ENCODE measurements around the gene MAP3K14.
A peak's percentile ranks its signal among the peaks of the same experiment; 100 is the strongest.
"Not testable (repeated sequence)": the region's sequence is repeated elsewhere in the genome, so short reads cannot be mapped to it uniquely, and the experiment has no call there.

MAP3K14 gene

GRCh38 chr17:45302220-45302619 is 14.6 kb downstream of the MAP3K14 start:
- FAIRE-seq; DNase-seq (ENCODE audit: low spot score): not testable (repeated sequence)

- no peak for DNase-seq (ENCODE audit: low spot score)
- no peak for FAIRE-seq
Measured at GRCh38 chr17:45301674-45302073, 15.1 kb downstream of the MAP3K14 start.

- FAIRE-seq = no peak
Measured at GRCh38 chr17:45300060-45300751, 16.6 kb downstream of the MAP3K14 start.

GRCh38 chr17:45299361-45299760 is 17.5 kb downstream of the MAP3K14 start:
- DNase-seq (ENCODE audit: low spot score) = no peak
- no peak for FAIRE-seq

More at GRCh38 chr17:45300060-45300751, 16.6 kb downstream of the MAP3K14 start:
- DNase-seq (ENCODE audit: low spot score) = no peak

GRCh38 chr17:45298546-45299285 is 18.1 kb downstream of the MAP3K14 start:
- no peak for DNase-seq (ENCODE audit: low spot score)
- FAIRE-seq = no peak

GRCh38 chr17:45296833-45297124 is 20.0 kb downstream of the MAP3K14 start:
- FAIRE-seq (no peak), DNase-seq (ENCODE audit: low spot score) (no peak)

GRCh38 chr17:45296003-45296832 is 20.6 kb downstream of the MAP3K14 start:
- FAIRE-seq (no peak), DNase-seq (ENCODE audit: low spot score) (no peak)

GRCh38 chr17:45294506-45294905 is 22.3 kb downstream of the MAP3K14 start:
- FAIRE-seq (no peak), DNase-seq (ENCODE audit: low spot score) (no peak)

- FAIRE-seq (peak; percentile 35), DNase-seq (ENCODE audit: low spot score) (peak; percentile 87)
Measured at GRCh38 chr17:45293413-45294211, 23.2 kb downstream of the MAP3K14 start.

GRCh38 chr17:45292696-45293412 is 24.0 kb downstream of the MAP3K14 start:
- FAIRE-seq (no peak), DNase-seq (ENCODE audit: low spot score) (no peak)

GRCh38 chr17:45291171-45291805 is 25.5 kb downstream of the MAP3K14 start:
- no peak for FAIRE-seq
- no peak for DNase-seq (ENCODE audit: low spot score)

GRCh38 chr17:45290269-45290765 is 26.5 kb downstream of the MAP3K14 start:
- DNase-seq (ENCODE audit: low spot score) (no peak), FAIRE-seq (no peak)

- no peak for DNase-seq (ENCODE audit: low spot score)
- FAIRE-seq = no peak
Measured at GRCh38 chr17:45289301-45290268, 27.2 kb downstream of the MAP3K14 start.

GRCh38 chr17:45288825-45289224 is 28.0 kb downstream of the MAP3K14 start:
- FAIRE-seq (no peak), DNase-seq (ENCODE audit: low spot score) (no peak)

- FAIRE-seq = no peak
- DNase-seq (ENCODE audit: low spot score) = no peak
Measured at GRCh38 chr17:45287526-45288500, 29.0 kb downstream of the MAP3K14 start.

GRCh38 chr17:45286286-45286685 is 30.5 kb downstream of the MAP3K14 start:
- DNase-seq (ENCODE audit: low spot score) (no peak), FAIRE-seq (no peak)

All from urothelium cell line (cell line).